Panc1 (cell line): ENCODE results near the gene SYNPR. TPM values are rescaled to one million over a fixed set of nuclear protein-coding genes. Genes with fewer than 3 reads are reported as not detected.
A peak's percentile ranks its signal among the peaks of the same experiment; 100 is the strongest.

Experiments used
- ATAC-seq: fragments of 200-7000 bp; cut with Tn5 transposase; 2 replicates; pipeline ENCODE4 v1.9.1; 2020; ENCODE audit warnings: mild to moderate bottlenecking, moderate library complexity
- BruUV-seq: library from RNA; stranded (reverse); fragments of 400-500 nt; replicated peaks from 2 replicates; lab custom pipeline; 2021; lab: Mats Ljungman, UMichigan
- CTCF ChIA-PET: fragments of 300-600 bp; sonication (Branson Sonifier 250); formaldehyde crosslinking; loops from one replicate; lab custom pipeline; 2022; ENCODE audit warnings: antibody characterized with exemption; lab: Charles Lee
- POLR2A ChIA-PET: fragments of 300-600 bp; sonication (Branson Sonifier 250); formaldehyde crosslinking; loops from one replicate; lab custom pipeline; 2022; ENCODE audit warnings: antibody characterized with exemption; lab: Charles Lee
- DNase-seq: peaks from one replicate; pipeline ENCODE4 v3.0.0-alpha.2; 2010; ENCODE audit warnings: low read depth, low spot score
- H3K27ac ChIP-seq: 2 replicates; pipeline ENCODE4 v1.5.1; 2011; ENCODE audit warnings: mild to moderate bottlenecking, low read length, inconsistent platforms
- H3K27me3 ChIP-seq: fragments of 200-500 bp; sonication (Bioruptor generic); 2 replicates; pipeline ENCODE4 v1.6.0; 2014; ENCODE audit warnings: low read length, inconsistent platforms; ENCODE audit not compliant: control insufficient read depth, insufficient read depth
- H3K36me3 ChIP-seq: fragments of 200-500 bp; sonication (Bioruptor generic); 2 replicates; pipeline ENCODE4 v1.5.1; 2014; ENCODE audit warnings: inconsistent platforms, mild to moderate bottlenecking, low read length, moderate library complexity; ENCODE audit not compliant: control insufficient read depth, insufficient read depth
- H3K4me1 ChIP-seq: 2 replicates; pipeline ENCODE4 v1.5.1; 2011; ENCODE audit warnings: inconsistent platforms, mild to moderate bottlenecking, low read length, moderate library complexity; ENCODE audit not compliant: control insufficient read depth, insufficient read depth
- H3K4me3 ChIP-seq, 2 experiments: 2 replicates each; pipeline ENCODE4 v1.5.1; 2011 to 2012; ENCODE audit warnings: low read depth in 2 of 2, low read length in 2 of 2, mild to moderate bottlenecking in 2 of 2, inconsistent platforms in 1 of 2, moderate library complexity in 1 of 2
- H3K9me3 ChIP-seq: fragments of 200-500 bp; sonication (Bioruptor generic); 2 replicates; pipeline ENCODE4 v1.5.1; 2014; ENCODE audit warnings: low read depth, mild to moderate bottlenecking, inconsistent platforms, low read length, moderate library complexity; ENCODE audit not compliant: control insufficient read depth, insufficient read depth
- CTCF ChIP-seq: fragments of 450-650 bp; IDR thresholded peaks from 2 replicates; pipeline ENCODE4 v1.5.1; 2017; ENCODE audit warnings: mild to moderate bottlenecking
- POLR2AphosphoS5 ChIP-seq: IDR thresholded peaks from 2 replicates; pipeline ENCODE4 v1.6.1; 2012; ENCODE audit warnings: mild to moderate bottlenecking, low read depth, low read length, moderate library complexity
- REST ChIP-seq, 2 experiments: IDR thresholded peaks; 2 replicates each; pipeline ENCODE4 v1.6.1; 2011 to 2012; ENCODE audit warnings: low read depth in 2 of 2, control low read depth in 1 of 2, low read length in 1 of 2, mild to moderate bottlenecking in 1 of 2, moderate library complexity in 1 of 2; ENCODE audit not compliant: insufficient read depth in 1 of 2
- SIN3A ChIP-seq: IDR thresholded peaks from 2 replicates; pipeline ENCODE4 v1.6.1; 2012; ENCODE audit warnings: low read depth, mild to moderate bottlenecking, low read length, moderate library complexity, borderline replicate concordance; ENCODE audit not compliant: insufficient read depth
- TCF7L2 ChIP-seq: IDR thresholded peaks from 2 replicates; pipeline ENCODE4 v1.6.1; 2011; ENCODE audit warnings: mild to moderate bottlenecking, low read depth, low read length, inconsistent platforms
- in situ Hi-C: cut with HindIII; loops from 2 replicates; pipeline ENCODE4 v1.10.0; 2016; ENCODE audit warnings: low sequenced_read_pairs, low pct_unique_long_range_greater_than_20kb
- intact Hi-C: fragments of 100-400 bp; cut with micrococcal nuclease; formaldehyde crosslinking; loops from one replicate; pipeline ENCODE4 v1.10.0; 2022; ENCODE audit not compliant: unreplicated experiment
- total RNA-seq: library from RNA; stranded (reverse); gene quantifications from one replicate; pipeline ENCODE4 v1.2.1, GENCODE V29; 2021; ENCODE audit not compliant: unreplicated experiment

Gene SYNPR
- total RNA-seq, 1 experiment from 2014 or later, result not detected

- POLR2A ChIA-PET, result no interaction called here
- CTCF ChIA-PET, result interaction anchor here (0.7 kb wide), 1 partner anchor 9 kb away, joined by 8 read pairs; no protein-coding TSS in a partner anchor
- no peak overlapping the region for H3K4me3 ChIP-seq
- intact Hi-C loops, result no loop called here
- H3K4me1 ChIP-seq, result no peaks in the 10 kb centered on the region
- in situ Hi-C loops, result no loop called here
- H3K27me3 ChIP-seq, result no peaks in the 10 kb centered on the region
- BruUV-seq, result no TSS peak
- DNase-seq (no peak), ATAC-seq (no peak)
- no peaks in the 10 kb centered on the region for H3K36me3 ChIP-seq
- TF ChIP-seq CTCF, result peak; percentile 31; the same call in 1 of the 2 replicates
- no peak for TF ChIP-seq POLR2AphosphoS5
- TF ChIP-seq SIN3A, result no peak
- no peak for TF ChIP-seq TCF7L2
- H3K9me3 ChIP-seq, result no peaks in the 10 kb centered on the region
- no peak overlapping the region for H3K27ac ChIP-seq
Observed at GRCh38 chr3:63364910-63365309, 86.8 kb downstream of the SYNPR start.

GRCh38 chr3:63365671-63366070 lies 87.6 kb downstream of the SYNPR start:
- no peaks in the 10 kb centered on the region for H3K36me3 ChIP-seq
- no peak overlapping the region for H3K27ac ChIP-seq
- H3K4me3 ChIP-seq, result no peak overlapping the region
- DNase-seq, result no peak
- H3K4me1 ChIP-seq, result no peaks in the 10 kb centered on the region
- in situ Hi-C loops, result no loop called here
- no peaks in the 10 kb centered on the region for H3K9me3 ChIP-seq
- TF ChIP-seq REST (IDR thresholded peaks at IDR 0.05; ENCODE audit: insufficient read depth in 1 of 2, low read depth in 2 of 2, low read length in 1 of 2) (no peak), POLR2AphosphoS5 (no peak), TCF7L2 (no peak), CTCF (no peak), SIN3A (no peak)
- CTCF ChIA-PET, result interaction anchor here (0.6 kb wide), 1 partner anchor 17 kb away, joined by 4 read pairs; no protein-coding TSS in a partner anchor
- intact Hi-C loops, result no loop called here
- POLR2A ChIA-PET, result no interaction called here
- no peak for ATAC-seq
- H3K27me3 ChIP-seq, result no peaks in the 10 kb centered on the region
- BruUV-seq, result no TSS peak
